Right lobe of liver (tissue), 6 donors: ENCODE measurements around the gene WFIKKN1. TPM values are rescaled to one million over a fixed set of nuclear protein-coding genes. Genes with fewer than 3 reads are reported as not detected.
A peak's percentile ranks its signal among the peaks of the same experiment; 100 is the strongest.

Source experiments
- ATAC-seq, 4 donors: fragments of 200-7000 bp; cut with Tn5 transposase; one replicate each; pipeline ENCODE4 v1.9.1; 2020; ENCODE audit warnings: mild to moderate bottlenecking in 4 of 4, moderate library complexity in 4 of 4
- DNase-seq, 3 donors: peaks; one replicate each; pipeline ENCODE4 v3.0.0-alpha.2; 2020
- H3K27ac ChIP-seq, 3 donors: fragments of 200-600 bp; one replicate each; pipeline ENCODE4 v1.8.0; 2022
- H3K27me3 ChIP-seq, 2 donors: fragments of 200-600 bp; one replicate each; pipeline ENCODE4 v1.8.0; 2022
- H3K36me3 ChIP-seq, 4 donors: fragments of 200-600 bp; sonication (generic) in 1 of 4; one replicate each; pipeline versions ENCODE4 v1.5.1 to v1.8.0; 2017 to 2022; ENCODE audit warnings: control low read depth in 1 of 4
- H3K4me1 ChIP-seq, 4 donors: fragments of 200-600 bp; sonication (generic) in 1 of 4; one replicate each; pipeline versions ENCODE4 v1.5.1 to v1.8.0; 2017 to 2022; ENCODE audit warnings: control low read depth in 1 of 4
- H3K4me3 ChIP-seq, 3 donors: fragments of 200-600 bp; one replicate each; pipeline ENCODE4 v1.8.0; 2022
- H3K9me3 ChIP-seq, 4 donors: fragments of 200-600 bp; sonication (generic) in 1 of 4; one replicate each; pipeline versions ENCODE4 v1.5.1 to v1.8.0; 2017 to 2022; ENCODE audit warnings: control low read depth in 1 of 4
- CTCF ChIP-seq, 4 donors: fragments of 200-600 bp in 3 of 4; fragments of 450-650 bp in 1 of 4; IDR thresholded peaks; one replicate each; pipeline versions ENCODE4 v1.5.1 to v1.8.0; 2016 to 2022; ENCODE audit warnings: antibody characterized with exemption in 4 of 4, mild to moderate bottlenecking in 2 of 4
- POLR2A ChIP-seq: fragments of 450-650 bp; IDR thresholded peaks from one replicate; pipeline ENCODE4 v1.6.1; 2017; ENCODE audit warnings: antibody characterized with exemption, mild to moderate bottlenecking
- WGBS: methylation state at CpG from one replicate; pipeline ENCODE4 v1.1.6; 2018; ENCODE audit warnings: low coverage, low lambda C conversion rate; ENCODE audit not compliant: insufficient coverage; ENCODE audit errors: missing lambda C conversion rate; 5-methylcytosine and 5-hydroxymethylcytosine counted together
- intact Hi-C, 2 donors: fragments of 100-400 bp; cut with DNase I; formaldehyde crosslinking; loops; one replicate each; pipeline versions ENCODE4 v1.11.2 to v1.14.1; 2022
- total RNA-seq, 6 experiments: library from RNA; depleted of rRNA in 2 of 6; stranded (reverse); fragments of >200 nt in 2 of 6; fragmentation: NEBNext Ultra II Directional in 3 of 6; extraction: Animal tissue kit (Norgen Biotek cat#: 25700) in 3 of 6; gene quantifications; one replicate each; pipeline versions ENCODE4 v1.1.0 to v1.2.4, GENCODE V29; 2016 to 2023
- donor health status: DM: no; HTN: yes; CAD: no.
- donor health status: DM: no; HTN: no; CAD: no.
- donor health status: DM: no; HTN: no; CAD: no.
- donor health status: DM: no; HTN: yes; CAD: no.
- donor health status: DM: no; HTN: yes; CAD: no.

Gene WFIKKN1
- total RNA-seq, 6 experiments from 2014 or later = 0.43 to 0.70 (median 0.56) TPM

DNA sequence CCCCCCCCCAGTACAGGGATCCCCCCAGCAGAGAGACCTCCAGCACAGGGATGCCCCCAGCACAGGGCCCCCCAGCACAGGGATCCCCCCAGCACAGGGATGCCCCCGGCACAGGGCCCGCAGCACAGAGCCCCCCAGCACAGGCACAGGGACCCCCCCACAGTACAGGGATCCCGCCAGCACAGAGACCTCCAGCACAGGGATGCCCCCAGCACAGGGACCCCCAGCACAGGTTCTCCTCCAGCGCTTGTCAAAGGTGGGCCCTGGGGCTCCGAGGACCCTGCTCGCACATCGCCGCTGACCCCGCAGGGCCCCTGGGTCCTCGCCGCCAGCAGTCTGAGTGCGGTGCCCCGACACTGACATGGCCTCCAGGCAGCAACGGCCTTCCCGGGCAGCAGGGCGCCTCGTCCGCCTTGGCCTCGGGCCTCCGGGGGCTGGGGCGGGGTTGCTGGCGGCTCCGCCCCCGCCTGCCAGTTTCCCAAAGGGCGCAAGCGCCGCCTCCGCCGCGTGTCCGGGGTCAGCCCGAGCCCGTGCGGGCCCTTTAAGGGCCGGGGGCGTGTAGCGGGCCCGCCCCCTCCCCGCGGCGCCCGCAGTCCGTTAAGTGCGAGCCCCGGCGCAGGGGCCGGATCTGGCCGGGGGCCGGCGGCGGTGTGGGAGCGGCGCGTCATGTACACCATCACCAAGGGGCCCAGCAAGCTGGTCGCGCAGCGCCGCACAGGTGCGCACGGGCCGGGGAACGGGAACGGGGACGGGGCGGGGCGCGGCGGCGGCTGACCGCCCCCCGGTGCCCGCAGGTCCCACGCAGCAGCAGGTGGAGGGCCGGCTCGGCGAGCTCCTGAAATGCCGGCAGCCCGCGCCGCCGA lies 10.8 kb downstream of the WFIKKN1 start, which contains the start of gene MCRIP2:
Gene MCRIP2 (plus strand): TSS at position 503 of the 863 bp plus-strand sequence. CDS start 164 bp downstream, at position 667.
- peaks cover 0 to 43% (median 7%) of the 10 kb centered on the region in 4 donors for H3K4me1 ChIP-seq
- ATAC-seq (peak; percentile 59 to 73 (median 65)), DNase-seq (peak; percentile 94 to 95 (median 95))
- H3K36me3 ChIP-seq = no peaks in the 10 kb centered on the region
- TF ChIP-seq CTCF (IDR thresholded peaks at IDR 0.05) (no peak), POLR2A (peak; percentile 92)
- no peaks in the 10 kb centered on the region for H3K27me3 ChIP-seq
- peak within 1 kb of the TSS; percentile 74 to 93 (median 91) for H3K4me3 ChIP-seq
- H3K27ac ChIP-seq = peak within 1 kb of the TSS; percentile 80 to 92 (median 83)
- 0% methylated on average over 9 of the region's 81 CpGs for WGBS
- intact Hi-C loops = no loop called here
- H3K9me3 ChIP-seq = no peaks in the 10 kb centered on the region

GRCh38 chr16:642189-643049 lies 11.6 kb downstream of the WFIKKN1 start:
- Histone ChIP-seq H3K36me3 (no peaks in the 10 kb centered on the region), H3K27me3 (no peaks in the 10 kb centered on the region), H3K9me3 (no peaks in the 10 kb centered on the region), H3K4me3 (peak overlapping the region; percentile 74 to 93 (median 91)), H3K4me1 (peaks cover 0 to 49% (median 11%) of the 10 kb centered on the region in 4 donors), H3K27ac (peak overlapping the region; percentile 80 to 92 (median 83))
- peak; percentile 6 for TF ChIP-seq POLR2A
- no peak for TF ChIP-seq CTCF (IDR thresholded peaks at IDR 0.05)
- WGBS = 3% methylated on average over 12 of the region's 72 CpGs
- intact Hi-C loops = no loop called here
- DNase-seq (peak; percentile 83 to 89 (median 87)), ATAC-seq (peak; percentile 29 to 57 (median 50))

GRCh38 chr16:643050-643368 lies 12.2 kb downstream of the WFIKKN1 start:
- peak overlapping the region in 2 of 3 donors; percentile 80 to 92 for H3K27ac ChIP-seq
- intact Hi-C loops = no loop called here
- H3K9me3 ChIP-seq = no peaks in the 10 kb centered on the region
- H3K4me1 ChIP-seq = peaks cover 0 to 50% (median 14%) of the 10 kb centered on the region in 4 donors
- H3K36me3 ChIP-seq = no peaks in the 10 kb centered on the region
- TF ChIP-seq POLR2A = no peak
- TF ChIP-seq CTCF (IDR thresholded peaks at IDR 0.05) = no peak
- no peak for DNase-seq
- no peaks in the 10 kb centered on the region for H3K27me3 ChIP-seq
- H3K4me3 ChIP-seq = peak overlapping the region; percentile 74 to 93 (median 91)
- WGBS = no CpG with 5 or more reads among the region's 13 CpGs
- ATAC-seq = no peak

DNA sequence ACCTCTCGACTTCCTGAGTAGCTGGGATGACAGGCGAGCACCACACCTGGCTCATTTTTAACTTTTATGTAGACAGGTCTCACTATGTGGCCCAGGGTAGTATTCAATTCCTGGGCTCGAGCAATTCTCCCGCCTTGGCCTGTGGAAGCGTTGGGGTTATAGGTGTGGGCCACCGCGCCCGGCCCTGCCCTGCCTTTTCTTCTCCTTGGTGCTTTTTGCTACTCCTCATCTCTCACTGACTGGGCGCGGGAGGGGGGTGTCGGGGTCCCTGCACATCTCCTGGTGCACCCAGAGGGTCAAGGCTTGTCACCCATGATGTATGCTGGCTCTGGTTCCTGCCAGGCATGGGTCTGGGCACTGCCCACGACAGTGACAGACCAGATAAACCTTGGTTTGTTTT lies 13.8 kb downstream of the WFIKKN1 start:
- DNase-seq (no peak), ATAC-seq (no peak)
- H3K9me3 ChIP-seq = no peaks in the 10 kb centered on the region
- WGBS = 79% methylated on average over 5 of the region's 12 CpGs
- TF ChIP-seq CTCF (IDR thresholded peaks at IDR 0.05) (no peak), POLR2A (no peak)
- peaks cover 0 to 50% (median 14%) of the 10 kb centered on the region in 4 donors for H3K4me1 ChIP-seq
- no peak overlapping the region for H3K4me3 ChIP-seq
- H3K36me3 ChIP-seq = no peaks in the 10 kb centered on the region
- H3K27me3 ChIP-seq = no peaks in the 10 kb centered on the region
- peak overlapping the region in 1 of 3 donors; percentile 22 for H3K27ac ChIP-seq
- intact Hi-C loops = no loop called here
